Heart left ventricle (tissue), 16 donors: ENCODE measurements around the gene IMMP2L. TPM values are rescaled to one million over a fixed set of nuclear protein-coding genes. Genes with fewer than 3 reads are reported as not detected.
A peak's percentile ranks its signal among the peaks of the same experiment; 100 is the strongest.

ENCODE experiments used
- ATAC-seq, 4 donors: fragments of 200-7000 bp; cut with Tn5 transposase; one replicate each; pipeline ENCODE4 v1.9.1; 2020 to 2022; ENCODE audit warnings: moderate library complexity in 4 of 4, mild to moderate bottlenecking in 3 of 4, moderate number of reproducible peaks in 1 of 4
- DNase-seq, 5 donors: peaks; one replicate each; pipeline ENCODE4 v3.0.0-alpha.2; 2020
- H3K27ac ChIP-seq, 12 donors: fragments of 200-600 bp; sonication (generic) in 4 of 12; one replicate each; pipeline versions ENCODE4 v1.5.0 to v1.8.0; 2016 to 2022; ENCODE audit warnings: mild to moderate bottlenecking in 2 of 12
- H3K27me3 ChIP-seq, 9 donors: fragments of 200-600 bp; sonication (generic) in 2 of 9; one replicate each; pipeline versions ENCODE4 v1.5.1 to v1.8.0; 2016 to 2022; ENCODE audit warnings: mild to moderate bottlenecking in 3 of 9
- H3K36me3 ChIP-seq, 9 donors: fragments of 200-600 bp; sonication (generic) in 2 of 9; one replicate each; pipeline versions ENCODE4 v1.5.0 to v1.8.0; 2018 to 2022; ENCODE audit warnings: mild to moderate bottlenecking in 2 of 9
- H3K4me1 ChIP-seq, 12 donors: fragments of 200-600 bp; sonication (generic) in 4 of 12; one replicate each; pipeline versions ENCODE4 v1.5.0 to v1.8.0; 2016 to 2022; ENCODE audit warnings: mild to moderate bottlenecking in 3 of 12
- H3K4me3 ChIP-seq, 12 donors: fragments of 200-600 bp; sonication (generic) in 4 of 12; one replicate each; pipeline versions ENCODE4 v1.5.0 to v1.8.0; 2017 to 2022; ENCODE audit warnings: mild to moderate bottlenecking in 9 of 12, moderate library complexity in 4 of 12
- H3K9me3 ChIP-seq, 12 donors: fragments of 200-600 bp; sonication (generic) in 4 of 12; one replicate each; pipeline versions ENCODE4 v1.5.0 to v1.8.0; 2016 to 2022; ENCODE audit warnings: mild to moderate bottlenecking in 1 of 12
- POLR2A ChIP-seq, 2 donors: fragments of 450-650 bp; IDR thresholded peaks; one replicate each; pipeline ENCODE4 v1.6.1; 2017; ENCODE audit warnings: antibody characterized with exemption in 2 of 2, mild to moderate bottlenecking in 2 of 2, moderate library complexity in 2 of 2
- WGBS, 4 donors: extraction: QIAGEN DNeasy Blood & Tissue Kit in 2 of 4; methylation state at CpG; one replicate each; pipeline versions ENCODE4 v1.1.5 to v1.1.7; 2013 to 2018; 5-methylcytosine and 5-hydroxymethylcytosine counted together
- intact Hi-C, 10 donors: fragments of 100-400 bp; cut with DNase I; formaldehyde crosslinking; loops; one replicate each; pipeline versions ENCODE4 v1.11.1 to v1.14.2; 2022
- polyA plus RNA-seq, 2 donors: library from polyadenylated mRNA; stranded (reverse); fragments of 200-250 nt; gene quantifications; one replicate each; pipeline ENCODE4 v1.2.3, GENCODE V29; 2013
- total RNA-seq, 9 donors: library from RNA; depleted of rRNA in 2 of 9; stranded (reverse); fragments of >200 nt in 2 of 9; fragmentation: NEBNext Ultra II Directional in 3 of 9; extraction: Animal tissue kit (Norgen Biotek cat#: 25700) in 3 of 9; gene quantifications; one replicate each; pipeline versions ENCODE4 v1.1.0 to v1.2.4, GENCODE V29; 2016 to 2023
- TF ChIP-seq, protein P1 (sequence below), 12 donors: fragments of 200-600 bp; sonication (generic) in 4 of 12; IDR thresholded peaks; one replicate each; pipeline versions ENCODE4 v1.5.0 to v1.8.0; 2018 to 2022; ENCODE audit warnings: antibody characterized with exemption in 12 of 12, mild to moderate bottlenecking in 5 of 12
- donor health status: ischemic (EF 13 %, LVEDD 7.1; RV severe dilation, severe dysfunction).
- donor health status: healthy with polysubstance abuse.
- donor health status: DM: no; HTN: yes; CAD: no.
- donor health status: DM: no; HTN: no; CAD: no.
- donor health status: ischemic (EF 25% LVEDD 6.9; RV normal size, moderate dysfunction).
- donor health status: ischemic (EF 25% LVEDD 5.7; RV mildly dilated, moderate dysfunction).
- donor health status: healthy.
- donor health status: DM: yes; HTN: yes; CAD: no.
- donor health status: ischemic (EF 35%, LVEDD 5.7; RV mildly dilated, moderate dysfunction).
- donor health status: nonischemic (EF 11% LVEDD 7.7; RV severe dilation, severe dysfunction).
- donor health status: DM: yes; HTN: yes; CAD: no.
- donor health status: PGD.
- donor health status: ischemic (EF 29% LVEDD 5.4; RV normal size, mild dysfunction).
- donor health status: nonischemic (EF 23%, LVEDD 6.1; RV moderate dilation, normal function).

IMMP2L gene
- total and polyA plus RNA-seq, 11 donors, result 5.1 to 17.2 (median 15.9) TPM

DNA sequence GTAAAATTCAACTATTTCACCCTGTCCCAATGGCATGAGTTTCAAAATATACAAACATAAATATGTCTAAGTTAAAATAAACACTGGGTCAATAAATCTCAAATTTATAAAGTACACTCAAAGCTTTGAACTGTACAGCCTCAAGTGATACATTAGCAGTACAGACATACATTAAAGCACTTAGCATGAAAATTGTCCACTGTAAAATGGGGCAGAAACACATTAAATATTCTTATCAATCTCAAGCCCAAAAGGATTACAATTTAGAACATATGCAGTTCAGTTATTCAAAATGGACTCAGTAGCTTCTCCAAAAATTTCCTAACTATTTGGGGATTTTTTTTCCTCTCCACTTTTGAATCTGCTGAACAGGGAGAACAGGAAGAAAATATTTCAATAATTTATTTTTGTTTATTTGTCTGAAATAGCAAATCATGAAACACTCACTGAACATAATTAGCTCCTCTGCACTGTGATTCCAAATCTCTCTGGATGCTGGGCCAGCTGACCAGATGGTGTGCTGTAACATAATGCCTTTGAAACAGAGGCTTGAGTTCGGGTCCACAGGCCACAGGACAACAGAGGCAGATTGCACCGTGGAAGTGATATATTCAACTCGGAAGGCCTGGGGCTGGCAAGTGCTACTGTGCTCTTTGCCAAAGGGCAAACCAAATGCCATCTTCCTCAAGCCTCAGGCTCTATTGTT, 720.3 kb downstream of the IMMP2L start:
- DNase-seq (peak in 2 of 5 donors; percentile 20 to 24), ATAC-seq (peak in 1 of 4 donors; percentile 31)
- H3K4me3 ChIP-seq, result no peak overlapping the region
- H3K4me1 ChIP-seq, result peaks cover 0 to 5% (median 0%) of the 10 kb centered on the region in 12 donors
- no peaks in the 10 kb centered on the region for H3K9me3 ChIP-seq
- H3K27ac ChIP-seq, result no peak overlapping the region
- no peaks in the 10 kb centered on the region for H3K27me3 ChIP-seq
- H3K36me3 ChIP-seq, result no peaks in the 10 kb centered on the region
- intact Hi-C loops, result no loop called here
- WGBS, 4 donors, result 35 to 70% (median 49%) methylated on average over 3 of the region's 3 CpGs
- TF ChIP-seq, protein P1, sequence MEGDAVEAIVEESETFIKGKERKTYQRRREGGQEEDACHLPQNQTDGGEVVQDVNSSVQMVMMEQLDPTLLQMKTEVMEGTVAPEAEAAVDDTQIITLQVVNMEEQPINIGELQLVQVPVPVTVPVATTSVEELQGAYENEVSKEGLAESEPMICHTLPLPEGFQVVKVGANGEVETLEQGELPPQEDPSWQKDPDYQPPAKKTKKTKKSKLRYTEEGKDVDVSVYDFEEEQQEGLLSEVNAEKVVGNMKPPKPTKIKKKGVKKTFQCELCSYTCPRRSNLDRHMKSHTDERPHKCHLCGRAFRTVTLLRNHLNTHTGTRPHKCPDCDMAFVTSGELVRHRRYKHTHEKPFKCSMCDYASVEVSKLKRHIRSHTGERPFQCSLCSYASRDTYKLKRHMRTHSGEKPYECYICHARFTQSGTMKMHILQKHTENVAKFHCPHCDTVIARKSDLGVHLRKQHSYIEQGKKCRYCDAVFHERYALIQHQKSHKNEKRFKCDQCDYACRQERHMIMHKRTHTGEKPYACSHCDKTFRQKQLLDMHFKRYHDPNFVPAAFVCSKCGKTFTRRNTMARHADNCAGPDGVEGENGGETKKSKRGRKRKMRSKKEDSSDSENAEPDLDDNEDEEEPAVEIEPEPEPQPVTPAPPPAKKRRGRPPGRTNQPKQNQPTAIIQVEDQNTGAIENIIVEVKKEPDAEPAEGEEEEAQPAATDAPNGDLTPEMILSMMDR (IDR thresholded peaks at IDR 0.05), result no peak
- no peak for TF ChIP-seq POLR2A (IDR thresholded peaks at IDR 0.05)

DNA sequence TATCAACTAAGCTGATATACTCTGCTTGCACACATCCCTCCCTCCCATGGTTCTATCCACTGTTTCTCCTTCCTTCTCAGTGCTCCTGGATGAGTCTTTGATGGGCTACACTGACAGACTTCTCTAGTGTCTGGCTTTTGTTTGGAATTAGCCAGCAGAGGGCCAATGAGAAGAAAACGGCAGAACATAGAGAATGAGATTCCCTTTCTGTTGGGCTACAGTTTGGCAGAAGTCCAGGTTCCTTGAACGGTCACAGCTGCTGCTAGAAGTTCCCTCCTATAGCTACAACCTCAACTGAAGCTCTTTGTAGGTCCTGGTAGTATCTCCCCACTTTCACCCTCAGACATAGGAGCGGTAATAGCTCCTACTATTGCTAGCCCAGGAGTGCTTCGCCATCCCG, 722.4 kb downstream of the IMMP2L start:
- peak in 2 of 4 donors; percentile 22 to 24 for ATAC-seq
- H3K27ac ChIP-seq, result no peak overlapping the region
- H3K36me3 ChIP-seq, result no peaks in the 10 kb centered on the region
- intact Hi-C loops, result loop anchor here in 1 of 10 donors (10.0 kb wide), 1 partner anchor 235 kb away; no protein-coding TSS in a partner anchor
- no peaks in the 10 kb centered on the region for H3K9me3 ChIP-seq
- DNase-seq, result peak in 4 of 5 donors; percentile 22 to 31 (median 24)
- WGBS, 4 donors, result 52 to 54% (median 53%) methylated on average over 5 of the region's 5 CpGs
- TF ChIP-seq POLR2A (IDR thresholded peaks at IDR 0.05), result no peak
- TF ChIP-seq, protein P1 (IDR thresholded peaks at IDR 0.05), result peak in 4 of 12 donors; percentile 14 to 37 (median 23)
- H3K4me1 ChIP-seq, result peaks cover 0 to 5% (median 0%) of the 10 kb centered on the region in 12 donors
- no peak overlapping the region for H3K4me3 ChIP-seq
- H3K27me3 ChIP-seq, result no peaks in the 10 kb centered on the region

DNA sequence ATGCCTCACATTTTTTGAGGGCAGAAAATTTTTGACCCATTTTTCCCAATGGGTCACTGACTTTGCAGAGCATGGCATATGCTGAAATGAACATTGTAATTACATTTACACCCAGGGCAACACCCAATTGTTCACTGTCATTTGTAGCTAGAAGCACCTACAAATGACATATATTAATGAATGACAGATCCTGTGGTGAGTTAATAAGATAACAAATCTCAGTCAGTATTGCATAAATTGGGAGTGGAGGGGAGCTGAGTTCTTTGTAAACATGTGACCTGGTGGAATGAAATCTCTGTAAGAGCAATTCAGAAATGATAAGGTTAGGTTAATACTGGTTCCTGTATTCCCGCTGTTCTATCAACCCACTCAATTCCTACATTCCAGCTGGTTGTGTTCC, 726.4 kb downstream of the IMMP2L start:
- peaks cover 0 to 5% (median 0%) of the 10 kb centered on the region in 12 donors for H3K4me1 ChIP-seq
- H3K27ac ChIP-seq, result no peak overlapping the region
- no peaks in the 10 kb centered on the region for H3K27me3 ChIP-seq
- 81 to 96% (median 91%) methylated on average over 1 of the region's 1 CpG for WGBS, 4 donors
- no peak for TF ChIP-seq POLR2A (IDR thresholded peaks at IDR 0.05)
- TF ChIP-seq, protein P1 (IDR thresholded peaks at IDR 0.05), result no peak
- no peak for ATAC-seq
- DNase-seq, result no peak
- no peaks in the 10 kb centered on the region for H3K9me3 ChIP-seq
- H3K36me3 ChIP-seq, result no peaks in the 10 kb centered on the region
- intact Hi-C loops, result loop anchor here in 1 of 10 donors (10.0 kb wide), 1 partner anchor 239 kb away; no protein-coding TSS in a partner anchor
- H3K4me3 ChIP-seq, result no peak overlapping the region

DNA sequence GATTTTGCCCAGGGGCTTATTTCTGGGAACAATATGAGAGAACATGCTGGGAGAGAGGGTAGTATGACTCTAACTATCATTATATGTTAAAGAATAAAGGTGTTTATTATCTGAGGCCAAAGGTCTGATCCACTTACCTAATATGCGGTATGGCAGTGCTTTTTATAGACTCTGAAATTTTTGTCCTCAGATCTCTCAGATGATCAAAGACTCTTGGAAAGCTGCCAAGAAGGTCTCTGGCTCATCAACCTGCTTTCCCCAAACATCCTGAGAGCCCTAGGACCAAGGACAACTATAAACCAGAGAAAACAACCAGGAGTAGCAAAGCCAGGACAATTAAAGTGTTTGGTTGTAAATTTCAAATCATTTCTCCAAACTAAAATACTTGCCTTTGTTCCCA, 727.1 kb downstream of the IMMP2L start:
- WGBS, 4 donors, result 68 to 74% (median 74%) methylated on average over 1 of the region's 1 CpG
- ATAC-seq (no peak), DNase-seq (no peak)
- peaks cover 0 to 11% (median 0%) of the 10 kb centered on the region in 12 donors for H3K4me1 ChIP-seq
- H3K27me3 ChIP-seq, result no peaks in the 10 kb centered on the region
- no peak overlapping the region for H3K4me3 ChIP-seq
- no peaks in the 10 kb centered on the region for H3K9me3 ChIP-seq
- H3K27ac ChIP-seq, result no peak overlapping the region
- no peaks in the 10 kb centered on the region for H3K36me3 ChIP-seq
- intact Hi-C loops, result loop anchor here in 1 of 10 donors (10.0 kb wide), 1 partner anchor 240 kb away; no protein-coding TSS in a partner anchor
- no peak for TF ChIP-seq POLR2A (IDR thresholded peaks at IDR 0.05)
- TF ChIP-seq, protein P1 (IDR thresholded peaks at IDR 0.05), result no peak
